Activated T-cell treated with anti-CD3 and anti-CD28 coated beads, Interleukin-2, amount 50 U/mL, for 72 hours (primary cell): ENCODE data around the gene ARHGEF19. TPM values are rescaled to one million over a fixed set of nuclear protein-coding genes. Genes with fewer than 3 reads are reported as not detected.

Source experiments
- ATAC-seq, 2 donors: fragments of 150-1000 bp; cut with Tn5 transposase; replicated peaks in 1 of 2; 2 replicates each; pipeline ENCODE4 v1.10.0; 2021; ENCODE audit warnings: moderate library complexity in 2 of 2, mild to moderate bottlenecking in 1 of 2
- DNase-seq, 2 donors: peaks; one replicate each; pipeline ENCODE4 v3.0.0; 2021 to 2022; ENCODE audit warnings: mixed read lengths in 1 of 2
- H3K27ac Mint-ChIP-seq: one replicate; pipeline ENCODE4 v1.8.0; 2022; ENCODE audit warnings: mild to moderate bottlenecking, moderate library complexity, mixed read lengths
- H3K27me3 Mint-ChIP-seq: one replicate; pipeline ENCODE4 v1.8.0; 2022; ENCODE audit warnings: low read depth, mixed read lengths
- H3K36me3 Mint-ChIP-seq, 2 donors: one replicate each; pipeline ENCODE4 v1.8.0; 2022; ENCODE audit warnings: mixed read lengths in 2 of 2, mild to moderate bottlenecking in 1 of 2; ENCODE audit not compliant: insufficient read depth in 2 of 2
- H3K4me1 Mint-ChIP-seq: one replicate; pipeline ENCODE4 v1.8.0; 2022; ENCODE audit warnings: low read depth, mixed read lengths
- H3K4me3 Mint-ChIP-seq, 2 donors: one replicate each; pipeline ENCODE4 v1.8.0; 2022; ENCODE audit warnings: mild to moderate bottlenecking in 2 of 2, mixed read lengths in 2 of 2, moderate library complexity in 2 of 2
- H3K9me3 Mint-ChIP-seq, 2 donors: one replicate each; pipeline ENCODE4 v1.8.0; 2022; ENCODE audit warnings: mixed read lengths in 2 of 2
- total RNA-seq, 2 donors: library from RNA; stranded (reverse); gene quantifications; one replicate each; pipeline ENCODE4 v1.2.3, GENCODE V29; 2022

Gene ARHGEF19
- total RNA-seq, 2 donors from 2014 or later = 7.0 to 9.9 TPM

DNA sequence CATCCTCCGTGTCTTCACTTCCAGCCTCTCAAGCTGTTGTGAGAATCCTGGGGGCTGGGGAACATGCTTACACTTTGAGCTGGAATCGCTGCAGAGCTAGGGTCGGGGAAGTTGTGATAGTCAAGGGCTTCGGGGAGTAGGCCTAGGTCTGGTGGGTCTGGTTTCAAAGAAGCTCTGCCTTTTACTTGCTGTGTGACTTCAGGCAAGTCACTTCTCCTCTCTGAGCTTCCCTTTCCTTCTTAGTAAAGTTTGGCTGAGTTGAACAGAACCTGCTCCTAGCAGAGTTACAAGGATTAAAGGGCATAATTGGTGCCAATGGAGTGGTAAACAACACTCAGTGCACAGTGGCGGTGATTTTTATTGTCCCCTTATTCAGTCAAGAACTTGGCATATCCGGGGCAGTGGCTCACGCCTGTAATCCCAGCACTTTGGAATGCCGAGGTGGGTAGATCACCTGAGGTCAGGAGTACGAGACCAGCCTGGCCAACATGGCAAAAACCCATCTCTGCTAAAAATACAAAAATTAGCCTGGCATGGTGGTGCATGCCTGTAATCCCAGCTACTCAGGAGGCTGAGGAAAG, 25.7 kb downstream of the ARHGEF19 start:
- no peaks in the 10 kb centered on the region for H3K36me3 Mint-ChIP-seq
- peaks cover 18% of the 10 kb centered on the region for H3K27me3 Mint-ChIP-seq
- ATAC-seq (no peak), DNase-seq (no peak)
- H3K27ac Mint-ChIP-seq = no peak overlapping the region
- no peaks in the 10 kb centered on the region for H3K9me3 Mint-ChIP-seq
- no peak overlapping the region for H3K4me3 Mint-ChIP-seq
- H3K4me1 Mint-ChIP-seq = peaks cover 6% of the 10 kb centered on the region

DNA sequence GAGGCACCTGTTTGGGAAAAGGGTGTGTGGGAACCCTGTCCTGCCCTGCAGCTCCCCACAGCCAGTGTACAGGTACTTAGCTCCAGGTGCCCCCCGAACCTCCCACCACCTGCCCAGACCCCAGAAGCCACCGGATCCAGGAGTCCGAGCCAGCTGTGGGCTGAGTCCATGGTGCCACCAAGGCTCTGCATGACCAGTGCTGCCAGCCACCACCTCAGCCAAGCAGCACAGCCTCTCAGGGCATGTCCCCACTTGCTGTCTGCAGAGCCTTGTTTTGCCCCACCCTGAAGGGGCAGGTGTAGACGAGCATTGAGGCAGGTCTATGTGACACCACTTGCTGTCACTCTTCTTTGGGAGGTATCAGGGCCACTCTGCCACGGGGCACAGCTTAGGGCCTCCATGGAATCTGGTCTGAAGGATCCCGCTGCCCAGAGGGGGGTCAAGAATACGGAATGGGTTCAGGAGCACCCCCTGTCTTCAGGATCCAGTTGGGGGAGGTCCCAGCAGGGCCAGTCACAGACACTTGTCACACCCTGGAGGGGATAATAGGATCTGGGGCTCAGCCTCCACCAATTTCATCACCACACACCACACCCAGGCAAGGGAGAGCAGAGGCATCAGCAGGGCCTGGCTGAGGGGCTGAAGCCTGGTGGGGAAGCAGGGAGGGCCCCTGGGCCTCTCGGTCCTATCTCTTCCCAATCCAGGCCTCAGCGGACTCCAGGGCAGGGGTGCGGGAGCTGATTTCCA, 27.7 kb downstream of the ARHGEF19 start:
- Mint-ChIP-seq H3K9me3 (no peaks in the 10 kb centered on the region), H3K27me3 (peaks cover 8% of the 10 kb centered on the region), H3K4me1 (peaks cover 6% of the 10 kb centered on the region), H3K36me3 (no peaks in the 10 kb centered on the region), H3K27ac (no peak overlapping the region), H3K4me3 (no peak overlapping the region)
- ATAC-seq (no peak), DNase-seq (no peak)

DNA sequence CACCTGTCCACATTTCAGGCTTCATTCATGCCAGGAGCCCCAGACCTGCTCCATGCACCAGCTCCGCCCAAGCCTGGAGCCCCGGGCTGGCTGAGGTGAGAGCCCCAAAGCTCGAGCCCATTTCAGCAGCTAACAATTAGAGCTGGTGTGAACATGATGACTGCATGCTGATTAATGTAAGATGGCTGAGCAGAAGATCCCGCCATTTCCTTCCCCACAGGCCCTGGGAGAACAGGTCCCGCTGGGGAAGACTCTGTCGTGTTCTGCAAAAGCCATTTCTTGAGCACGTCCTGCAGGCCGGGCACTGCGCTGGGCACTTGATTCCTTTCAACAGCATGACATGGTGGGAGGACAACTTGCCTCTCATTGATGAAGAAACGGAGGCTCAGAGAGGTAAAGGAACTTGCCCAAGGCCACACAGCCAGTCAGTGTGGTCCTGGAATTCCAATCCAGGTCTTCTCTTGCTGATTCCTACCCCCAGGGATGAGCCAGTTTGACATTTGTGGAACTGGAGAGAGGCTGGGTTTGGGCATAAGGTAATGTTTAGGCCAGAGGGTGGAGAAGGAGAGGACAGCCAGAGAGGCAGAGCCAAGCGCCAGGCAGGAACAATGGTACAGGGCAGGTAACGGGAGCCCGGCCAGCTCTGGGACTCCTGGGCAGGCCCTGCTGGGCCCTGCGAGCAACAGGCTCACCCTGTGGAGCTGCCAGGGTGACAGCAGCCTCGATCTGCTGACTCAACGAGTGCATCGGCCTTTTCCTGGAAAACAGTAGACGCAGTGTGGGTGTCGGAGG, 28.5 kb downstream of the ARHGEF19 start:
- ATAC-seq (no peak), DNase-seq (no peak)
- H3K9me3 Mint-ChIP-seq = no peaks in the 10 kb centered on the region
- H3K4me3 Mint-ChIP-seq = no peak overlapping the region
- H3K27ac Mint-ChIP-seq = no peak overlapping the region
- H3K4me1 Mint-ChIP-seq = peaks cover 6% of the 10 kb centered on the region
- peaks cover 5% of the 10 kb centered on the region for H3K27me3 Mint-ChIP-seq
- H3K36me3 Mint-ChIP-seq = no peaks in the 10 kb centered on the region

DNA sequence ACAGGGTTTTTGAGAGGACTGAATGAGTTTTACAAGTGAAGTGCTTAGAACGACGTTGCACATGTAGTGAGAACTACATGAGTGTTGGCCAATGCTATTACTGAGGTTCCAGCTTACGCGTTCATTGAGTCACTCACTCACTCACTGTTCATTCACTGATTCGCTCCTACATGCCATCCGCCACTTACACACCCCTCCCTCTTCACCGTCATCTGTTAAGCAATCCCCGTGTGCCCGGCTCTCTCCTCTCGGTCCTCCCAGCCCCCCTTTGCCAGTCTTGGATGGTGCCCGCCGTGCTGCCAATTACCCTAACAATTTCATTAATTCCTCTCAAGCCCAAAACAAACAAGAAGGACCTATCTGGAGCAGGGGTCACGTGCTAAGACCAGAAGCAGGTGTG, 29.3 kb downstream of the ARHGEF19 start:
- H3K9me3 Mint-ChIP-seq = no peaks in the 10 kb centered on the region
- no peaks in the 10 kb centered on the region for H3K27me3 Mint-ChIP-seq
- DNase-seq (no peak), ATAC-seq (no peak)
- H3K36me3 Mint-ChIP-seq = no peaks in the 10 kb centered on the region
- H3K27ac Mint-ChIP-seq = no peak overlapping the region
- no peak overlapping the region for H3K4me3 Mint-ChIP-seq
- H3K4me1 Mint-ChIP-seq = peaks cover 6% of the 10 kb centered on the region

DNA sequence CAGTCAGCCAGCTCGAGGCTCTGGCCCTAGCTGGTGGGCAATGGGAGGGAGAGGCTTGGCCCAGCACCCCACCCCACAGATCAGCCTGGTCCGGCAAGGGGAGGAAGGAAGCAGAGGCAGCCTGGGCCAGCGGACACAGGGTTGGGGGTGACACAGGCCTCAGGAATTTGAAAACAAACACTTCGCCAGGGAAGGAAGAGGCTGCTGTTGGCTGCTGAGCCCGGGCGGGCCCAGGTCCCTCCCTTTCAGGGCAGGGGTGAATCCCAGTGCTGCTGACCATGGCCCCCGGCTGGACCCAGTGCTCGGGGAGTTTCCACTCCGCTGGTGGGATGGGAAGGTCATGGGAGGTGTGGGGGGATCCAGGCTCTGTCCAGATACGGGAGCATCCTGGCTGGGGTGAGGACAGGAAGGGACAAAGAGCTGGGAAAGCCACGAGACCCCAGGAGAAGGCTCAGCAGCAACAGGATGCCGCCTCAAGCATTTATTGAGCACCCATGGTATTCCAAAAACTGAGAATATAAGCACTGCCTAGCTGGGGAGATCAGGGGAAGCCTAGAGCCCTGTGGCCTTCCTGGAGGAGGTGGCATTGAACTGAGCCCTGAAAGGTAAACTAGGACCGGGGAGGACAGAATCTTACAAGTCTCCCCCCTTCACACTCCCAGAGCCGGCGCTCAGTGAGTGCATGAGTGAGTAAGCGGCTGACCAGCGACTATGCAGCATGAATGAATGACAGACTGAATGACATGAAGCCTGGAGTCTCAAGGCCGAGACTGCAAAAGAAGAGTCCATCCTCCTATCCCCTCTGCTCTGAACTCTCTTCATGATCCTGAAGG, 30.3 kb downstream of the ARHGEF19 start:
- DNase-seq = no peak

DNA sequence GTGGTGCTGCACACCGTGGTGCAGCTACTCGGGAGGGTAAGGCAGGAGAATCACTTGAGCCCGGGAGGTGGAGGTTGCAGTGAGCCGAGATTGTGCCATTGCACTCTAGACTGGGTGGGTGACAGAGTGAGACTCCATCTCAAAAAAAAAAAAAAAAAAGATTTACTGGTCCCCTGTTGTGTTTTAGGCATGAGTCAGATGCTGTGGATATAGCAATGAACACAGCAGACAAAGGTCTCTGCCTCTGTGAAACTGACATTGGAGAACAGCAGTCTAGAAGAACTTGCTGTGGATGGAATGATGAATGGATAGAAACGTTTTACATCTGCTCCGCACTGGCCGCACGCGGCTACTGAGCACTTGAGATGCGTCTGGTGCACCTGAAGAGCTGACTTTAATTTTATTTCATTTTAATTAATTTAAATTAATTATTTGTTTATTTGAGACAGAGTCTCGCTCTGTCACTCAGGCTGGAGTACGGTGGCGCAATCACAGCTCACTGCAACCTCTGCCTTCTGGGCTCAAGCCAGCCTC, 32.1 kb downstream of the ARHGEF19 start:
- no peak for ATAC-seq
- H3K27me3 Mint-ChIP-seq = no peaks in the 10 kb centered on the region

More for the DNA sequence above, 30.3 kb downstream of the ARHGEF19 start:
- Mint-ChIP-seq H3K4me3 (no peak overlapping the region), H3K36me3 (no peaks in the 10 kb centered on the region), H3K27me3 (no peaks in the 10 kb centered on the region), H3K4me1 (no peaks in the 10 kb centered on the region), H3K9me3 (no peaks in the 10 kb centered on the region), H3K27ac (no peak overlapping the region)
- ATAC-seq = no peak

DNA sequence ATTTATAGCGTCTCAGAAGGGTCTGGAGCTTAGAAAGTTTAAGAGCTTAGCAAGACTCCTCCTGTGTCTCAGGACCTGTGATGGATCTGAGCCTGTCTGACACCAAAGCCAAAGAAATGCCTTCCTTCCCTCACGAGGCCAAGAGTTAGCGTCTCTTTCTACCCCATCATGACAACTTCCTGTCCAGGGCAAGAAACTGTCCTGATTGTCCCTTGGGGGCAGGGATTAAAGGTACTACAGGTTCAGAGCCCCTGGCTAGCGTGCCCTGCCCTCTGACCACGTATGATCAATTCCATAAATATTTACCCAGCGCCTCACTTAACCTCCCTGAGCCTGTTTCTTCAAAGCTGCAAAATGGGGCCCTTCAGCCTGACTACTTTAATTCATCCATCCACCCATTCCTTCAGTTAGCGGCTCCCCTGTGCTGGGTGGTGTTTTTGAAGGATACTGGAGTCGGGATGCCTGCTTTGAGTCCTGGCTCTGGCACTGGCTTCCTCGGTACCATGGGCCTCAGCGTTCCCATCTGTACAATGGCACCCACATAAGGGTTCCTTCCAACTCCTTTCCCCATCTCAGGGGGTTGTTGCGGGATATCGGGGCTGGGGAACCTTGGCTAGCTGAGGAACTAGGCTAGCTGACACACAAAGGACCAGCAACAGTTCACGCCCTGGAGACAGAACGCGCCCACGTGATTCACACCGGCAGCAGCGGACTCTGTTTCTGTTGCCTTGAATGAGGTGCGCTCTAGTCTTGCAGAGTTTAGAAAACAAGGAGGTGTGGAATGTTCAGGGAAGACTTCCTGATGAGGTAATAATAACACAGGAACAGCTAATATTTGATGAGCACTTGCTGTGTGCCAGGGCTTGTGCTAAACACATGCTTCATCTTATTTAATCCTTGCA, 33.6 kb downstream of the ARHGEF19 start:
- Mint-ChIP-seq H3K27me3 (no peaks in the 10 kb centered on the region), H3K4me1 (no peaks in the 10 kb centered on the region), H3K27ac (no peak overlapping the region), H3K4me3 (no peak overlapping the region), H3K9me3 (no peaks in the 10 kb centered on the region), H3K36me3 (no peaks in the 10 kb centered on the region)
- no peak for ATAC-seq
- DNase-seq = no peak

More for the DNA sequence above, 32.1 kb downstream of the ARHGEF19 start:
- Mint-ChIP-seq H3K36me3 (no peaks in the 10 kb centered on the region), H3K4me1 (no peaks in the 10 kb centered on the region), H3K9me3 (no peaks in the 10 kb centered on the region), H3K27ac (no peak overlapping the region), H3K4me3 (no peak overlapping the region)
- DNase-seq = no peak

DNA sequence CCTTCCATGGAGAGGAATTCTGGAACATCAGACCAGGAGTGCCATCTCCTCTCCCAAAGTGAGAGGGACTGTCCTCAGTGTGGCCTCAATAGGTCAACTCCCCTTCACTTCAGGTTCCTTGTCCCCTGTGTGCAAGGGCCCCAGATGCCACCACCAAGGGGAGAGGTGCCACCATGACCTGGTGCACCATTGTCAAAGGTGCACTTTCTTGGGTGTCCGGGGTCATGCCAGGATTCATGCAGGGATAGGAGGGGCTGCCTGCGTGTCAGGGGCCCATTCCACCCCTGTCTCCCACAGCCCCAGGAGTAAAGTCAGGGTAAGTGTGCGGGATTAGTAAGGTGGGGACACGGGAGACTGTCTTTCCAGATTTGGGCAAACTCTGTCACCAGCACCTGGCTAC, 35.1 kb downstream of the ARHGEF19 start:
- Mint-ChIP-seq H3K4me1 (no peaks in the 10 kb centered on the region), H3K27me3 (no peaks in the 10 kb centered on the region), H3K9me3 (no peaks in the 10 kb centered on the region), H3K27ac (no peak overlapping the region), H3K36me3 (no peaks in the 10 kb centered on the region), H3K4me3 (no peak overlapping the region)
- DNase-seq (no peak), ATAC-seq (no peak)

DNA sequence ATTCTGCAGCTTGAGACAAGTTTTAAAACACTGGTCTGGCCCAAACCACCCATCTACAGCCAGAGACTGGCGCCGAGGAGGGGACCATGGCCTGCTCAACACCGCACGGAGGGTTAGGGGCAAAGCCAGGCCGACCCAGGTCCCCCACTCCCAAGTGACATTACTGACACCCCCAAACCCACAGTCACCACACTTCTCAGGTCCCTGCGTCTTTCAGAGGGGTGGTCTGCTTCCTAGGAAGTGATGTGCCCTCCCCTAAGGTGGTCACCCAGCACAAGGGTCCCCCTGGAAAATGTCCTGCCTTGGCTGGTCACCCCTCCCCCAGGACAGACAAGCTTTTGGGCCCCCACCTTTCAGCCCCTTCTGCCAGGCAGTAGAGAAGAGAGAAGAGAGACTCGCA, 35.8 kb downstream of the ARHGEF19 start:
- H3K4me1 Mint-ChIP-seq = no peaks in the 10 kb centered on the region
- no peak overlapping the region for H3K4me3 Mint-ChIP-seq
- no peak for DNase-seq
- no peak overlapping the region for H3K27ac Mint-ChIP-seq
- no peaks in the 10 kb centered on the region for H3K9me3 Mint-ChIP-seq
- no peaks in the 10 kb centered on the region for H3K36me3 Mint-ChIP-seq
- no peaks in the 10 kb centered on the region for H3K27me3 Mint-ChIP-seq
- ATAC-seq = no peak

DNA sequence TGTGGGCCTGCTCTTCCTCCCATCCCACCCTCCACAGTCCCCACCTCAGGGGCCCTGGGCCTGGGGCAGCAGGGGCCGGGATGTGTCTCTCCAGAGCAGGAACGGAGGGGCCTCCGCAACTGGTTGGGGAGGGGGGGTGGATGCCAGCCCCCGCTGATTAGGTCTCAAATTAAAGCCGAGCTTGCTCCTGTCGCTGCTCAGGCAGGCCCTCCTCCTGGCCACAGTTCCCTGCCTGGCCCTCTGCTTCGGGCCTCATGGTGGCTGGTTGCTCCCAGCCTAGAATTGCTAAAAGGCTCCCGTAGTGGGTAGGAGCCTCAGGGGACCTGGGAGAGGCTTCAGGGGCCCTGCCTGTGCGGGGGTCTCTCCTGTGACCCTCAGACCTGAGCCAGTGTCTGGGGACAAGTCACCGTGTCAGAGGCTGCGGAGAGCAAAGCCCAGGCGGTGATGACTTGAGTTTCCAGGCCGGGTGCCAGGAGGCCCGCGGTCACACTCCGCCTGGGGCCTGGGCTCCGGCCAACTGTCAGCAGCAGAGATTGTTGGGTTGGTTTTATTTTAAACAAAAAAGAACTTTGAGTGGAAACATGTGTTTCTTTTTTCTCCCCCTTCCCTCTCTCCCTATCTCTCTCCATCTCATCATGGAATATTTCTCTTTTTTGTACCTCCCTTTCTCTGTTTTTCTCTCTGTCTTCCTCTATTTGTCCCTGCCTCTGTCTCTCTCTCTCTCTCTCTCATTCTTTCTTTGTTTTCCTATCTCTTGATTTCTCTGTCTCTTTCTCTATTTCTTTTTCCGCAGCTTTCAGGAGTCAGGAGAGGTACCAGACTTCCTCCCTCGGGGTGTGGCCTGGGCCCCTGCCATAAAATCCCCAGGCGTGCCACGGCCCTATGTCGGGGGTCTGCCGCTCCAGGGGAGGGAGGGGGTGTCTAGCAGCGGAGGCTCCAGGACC, 36.6 kb downstream of the ARHGEF19 start:
- no peak for ATAC-seq
- no peaks in the 10 kb centered on the region for H3K4me1 Mint-ChIP-seq
- H3K27ac Mint-ChIP-seq = no peak overlapping the region
- H3K9me3 Mint-ChIP-seq = no peaks in the 10 kb centered on the region
- H3K36me3 Mint-ChIP-seq = no peaks in the 10 kb centered on the region
- H3K27me3 Mint-ChIP-seq = no peaks in the 10 kb centered on the region
- DNase-seq = no peak
- H3K4me3 Mint-ChIP-seq = no peak overlapping the region

DNA sequence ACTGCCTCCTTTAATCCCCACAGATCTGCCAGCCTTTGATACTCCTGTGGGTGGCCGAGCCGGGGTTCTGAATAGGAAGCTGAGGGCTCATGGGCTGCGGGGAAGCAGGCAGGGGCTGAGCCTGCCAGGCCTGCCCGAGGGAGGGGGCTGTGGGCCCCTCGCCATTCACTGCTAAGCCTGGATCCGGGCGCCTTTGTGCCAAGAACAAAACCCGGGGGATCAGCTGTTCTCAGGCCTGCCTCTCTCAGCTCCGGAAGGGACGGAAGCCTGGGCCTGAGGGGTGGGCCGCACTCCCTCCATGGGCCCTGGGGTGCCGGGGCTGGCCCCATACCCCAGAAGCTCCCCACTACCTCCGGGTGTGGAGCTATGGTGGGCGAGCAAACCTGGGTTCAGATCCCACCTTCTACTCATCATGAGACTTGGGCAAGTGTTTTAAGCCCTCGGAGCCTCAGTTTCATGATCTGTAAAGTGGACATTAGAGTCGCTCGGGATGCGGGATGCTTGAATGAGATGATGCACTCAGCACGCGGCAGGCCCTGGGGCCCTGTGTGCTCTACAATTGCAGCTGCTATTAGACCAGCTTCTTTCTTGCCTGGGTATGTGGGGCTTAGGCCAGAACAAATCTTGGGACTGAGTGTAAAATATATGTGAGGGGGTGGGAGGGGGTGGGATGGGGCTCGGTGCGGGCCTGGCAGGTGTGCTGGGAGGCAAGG, 37.4 kb downstream of the ARHGEF19 start:
- no peak for ATAC-seq
- H3K27ac Mint-ChIP-seq = no peak overlapping the region
- no peak for DNase-seq
- no peaks in the 10 kb centered on the region for H3K36me3 Mint-ChIP-seq
- no peaks in the 10 kb centered on the region for H3K27me3 Mint-ChIP-seq
- no peaks in the 10 kb centered on the region for H3K9me3 Mint-ChIP-seq
- H3K4me1 Mint-ChIP-seq = no peaks in the 10 kb centered on the region
- H3K4me3 Mint-ChIP-seq = no peak overlapping the region
